HepG2 (cell line): ENCODE results near the gene ARF4. TPM values are rescaled to one million over a fixed set of nuclear protein-coding genes. Genes with fewer than 3 reads are reported as not detected.
A peak's percentile ranks its signal among the peaks of the same experiment; 100 is the strongest.

ENCODE experiments used
- ATF4 ChIP-seq, 2 experiments: fragments of 450-650 bp in 1 of 2; sonication (generic) in 1 of 2; formaldehyde crosslinking; IDR thresholded peaks; 2 replicates each; pipeline versions ENCODE4 v1.5.0 to v1.8.0; 2020 to 2022; ENCODE audit warnings: mild to moderate bottlenecking in 1 of 2, missing genetic modification reagents in 1 of 2
- ATRX ChIP-seq: sonication (generic); formaldehyde crosslinking; IDR thresholded peaks from 2 replicates; pipeline ENCODE4 v1.4.0; 2020; ENCODE audit warnings: missing genetic modification reagents, borderline replicate concordance
- CEBPZ ChIP-seq: IDR thresholded peaks from 2 replicates; pipeline ENCODE4 v1.6.1; 2012; ENCODE audit warnings: low read length, improper control_type of control experiment
- FOXO4 ChIP-seq: sonication (generic); formaldehyde crosslinking; conservative IDR thresholded peaks from 2 replicates; pipeline ENCODE4 v1.8.1; 2023; ENCODE audit warnings: missing genetic modification reagents
- JUND ChIP-seq: sonication (generic); formaldehyde crosslinking; IDR thresholded peaks from 2 replicates; pipeline ENCODE4 v1.8.0; 2022; ENCODE audit warnings: mild to moderate bottlenecking, missing genetic modification reagents
- KDM2A ChIP-seq: sonication (generic); formaldehyde crosslinking; IDR thresholded peaks from 2 replicates; pipeline ENCODE4 v1.4.0; 2020; ENCODE audit warnings: low read depth, missing genetic modification reagents, borderline replicate concordance
- MXI1 ChIP-seq: IDR thresholded peaks from 3 replicates; pipeline ENCODE4 v1.6.1; 2012; ENCODE audit warnings: low read depth, low read length, inconsistent platforms, borderline replicate concordance
- POLR2A ChIP-seq, 2 experiments: IDR thresholded peaks; 2 replicates each; pipeline ENCODE4 v1.6.1; 2011; ENCODE audit warnings: low read depth in 2 of 2, low read length in 2 of 2, mild to moderate bottlenecking in 1 of 2, moderate library complexity in 1 of 2; ENCODE audit not compliant: insufficient read depth in 1 of 2
- RBM22 ChIP-seq: fragments of 200-400 bp; formaldehyde crosslinking; optimal IDR thresholded peaks from 2 replicates; pipeline ENCODE3; 2017; ENCODE audit warnings: mild to moderate bottlenecking, low read length, moderate library complexity
- SIX4 ChIP-seq: sonication (generic); formaldehyde crosslinking; IDR thresholded peaks from 2 replicates; pipeline ENCODE4 v1.4.0; 2020; ENCODE audit warnings: missing genetic modification reagents
- TERF1 ChIP-seq: sonication (generic); formaldehyde crosslinking; IDR thresholded peaks from 2 replicates; pipeline ENCODE4 v1.8.0; 2022; ENCODE audit warnings: mild to moderate bottlenecking, missing genetic modification reagents, moderate library complexity
- TFDP1 ChIP-seq: IDR thresholded peaks from 2 replicates; pipeline ENCODE4 v1.6.1; 2016; ENCODE audit warnings: missing compliant biosample characterization, missing genetic modification reagents, borderline replicate concordance
- ZBED4 ChIP-seq: sonication (generic); formaldehyde crosslinking; IDR thresholded peaks from 2 replicates; pipeline ENCODE4 v1.4.0; 2020; ENCODE audit warnings: missing genetic modification reagents, borderline replicate concordance
- ZNF552 ChIP-seq: sonication (generic); formaldehyde crosslinking; IDR thresholded peaks from 2 replicates; pipeline ENCODE4 v1.9.0; 2022; ENCODE audit warnings: missing genetic modification reagents, mild to moderate bottlenecking, borderline replicate concordance
- ZNF589 ChIP-seq: sonication (generic); formaldehyde crosslinking; conservative IDR thresholded peaks from 2 replicates; pipeline ENCODE4 v1.8.0; 2022; ENCODE audit warnings: mild to moderate bottlenecking, moderate library complexity, missing genetic modification reagents
- ZNF629 ChIP-seq: sonication (generic); formaldehyde crosslinking; conservative IDR thresholded peaks from 2 replicates; pipeline ENCODE4 v1.5.0; 2020; ENCODE audit warnings: missing genetic modification reagents
- ZNF644 ChIP-seq: IDR thresholded peaks from 2 replicates; pipeline ENCODE4 v1.6.1; 2016; ENCODE audit warnings: low read depth
- polyA plus RNA-seq, 8 experiments: library from polyadenylated mRNA; depleted of rRNA in 3 of 8; stranded (reverse) in 7 of 8; unstranded in 1 of 8; fragments of >200 nt; fragmentation: Illumina TruSeq in 4 of 8; extraction: Trizol in 4 of 8; gene quantifications; 2 replicates each; pipeline versions ENCODE4 v1.2.1 to v1.2.3, GENCODE V29; 2011 to 2016; ENCODE audit warnings: low read depth in 4 of 8, missing spikeins in 1 of 8, mixed read lengths in 1 of 8; ENCODE audit not compliant: insufficient read depth in 1 of 8
- total RNA-seq, 5 experiments: library from RNA; depleted of rRNA; stranded (reverse); fragments of >200 nt; fragmentation: Illumina TruSeq; extraction: Trizol; gene quantifications; 2 replicates each; pipeline ENCODE4 v1.2.3, GENCODE V29; 2016; ENCODE audit warnings: low read depth in 1 of 5

ARF4 gene
- total and polyA plus RNA-seq, 2 of the 13 experiments (the other 11 are each of a cell fraction or from before 2014, with no cell fraction given) = 184 to 250 TPM

- TF ChIP-seq TFDP1 (no peak), CEBPZ (no peak), ZNF552 (no peak), RBM22 (peak; percentile 51), POLR2A (IDR thresholded peaks at IDR 0.05; ENCODE audit: insufficient read depth in 1 of 2, low read depth in 2 of 2, low read length in 2 of 2) (peak in 1 of 2 experiments; percentile 55; a peak in 2 of 4 replicates), ZNF589 (CRISPR knock-in tag) (0 out of 2 replicates have a peak, but pooled peaks have one; percentile 41), ZNF644 (no peak), TERF1 (CRISPR knock-in tag) (no peak), KDM2A (CRISPR knock-in tag) (no peak), FOXO4 (CRISPR knock-in tag) (0 out of 2 replicates have a peak, but pooled peaks have one; percentile 70), MXI1 (no peak; the same call in 2 of the 3 replicates), ZBED4 (CRISPR knock-in tag) (no peak), ZNF629 (CRISPR knock-in tag) (no peak), ATRX (no peak), SIX4 (no peak), ATF4 (CRISPR knock-in tag; IDR thresholded peaks at IDR 0.05) (no peak), JUND (CRISPR knock-in tag) (no peak)
Observed at GRCh38 chr3:57596495-57597126, 533 bp downstream of the ARF4 start (continued).
